NCI-H1694 treated with DMSO at 0.1 percent for 48 hours (cell line): ENCODE data around the gene SLC43A1.
A peak's percentile ranks its signal among the peaks of the same experiment; 100 is the strongest.
"Not testable (repeated sequence)": the region's sequence is repeated elsewhere in the genome, so short reads cannot be mapped to it uniquely, and the experiment has no call there.

Source experiments
- DNase-seq: peaks from one replicate; lab custom pipeline; 2025; lab: John Stamatoyannopoulos, UW

SLC43A1 gene

DNA sequence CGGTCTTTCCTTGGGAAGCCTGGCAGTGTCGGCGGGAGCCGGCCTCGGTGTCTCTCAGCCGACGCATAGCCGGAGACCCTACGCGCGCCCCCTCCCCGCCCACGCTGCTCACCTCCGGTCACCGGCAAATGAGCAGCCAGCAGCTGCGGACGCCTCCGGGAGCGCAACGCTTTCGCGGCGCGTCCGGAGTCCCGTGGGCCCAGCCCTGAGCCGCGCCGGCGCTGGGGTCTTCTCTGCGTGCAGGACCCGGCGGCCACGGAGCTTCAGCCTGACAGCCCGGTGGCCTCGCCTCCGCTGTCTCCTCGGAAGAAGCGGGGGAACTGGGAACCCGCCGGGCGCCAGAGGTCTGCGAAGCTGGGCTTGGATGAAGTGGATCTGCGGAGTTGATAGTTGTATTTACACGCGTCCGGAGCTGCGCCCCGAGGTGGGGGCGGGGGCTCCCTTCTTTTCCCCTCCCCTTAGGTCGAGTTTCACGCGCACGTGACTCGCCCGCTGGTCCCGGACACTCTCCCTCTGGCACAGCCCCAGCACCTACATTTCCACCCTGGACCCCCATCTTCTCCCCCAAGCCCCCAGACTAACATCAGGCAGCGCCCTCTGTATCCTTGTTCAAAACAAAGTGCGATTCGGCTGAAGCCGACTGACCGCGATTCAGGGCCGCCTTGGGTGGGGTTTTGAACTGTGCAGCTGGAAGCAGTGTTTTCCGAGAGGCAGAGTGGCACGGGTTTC is at the start of gene SLC43A1:
TSS of gene SLC43A1 (minus strand) at position 371 of the 729 bp plus-strand sequence. CDS start 1,591 bp downstream, outside the sequence.
- no peak for DNase-seq

DNA sequence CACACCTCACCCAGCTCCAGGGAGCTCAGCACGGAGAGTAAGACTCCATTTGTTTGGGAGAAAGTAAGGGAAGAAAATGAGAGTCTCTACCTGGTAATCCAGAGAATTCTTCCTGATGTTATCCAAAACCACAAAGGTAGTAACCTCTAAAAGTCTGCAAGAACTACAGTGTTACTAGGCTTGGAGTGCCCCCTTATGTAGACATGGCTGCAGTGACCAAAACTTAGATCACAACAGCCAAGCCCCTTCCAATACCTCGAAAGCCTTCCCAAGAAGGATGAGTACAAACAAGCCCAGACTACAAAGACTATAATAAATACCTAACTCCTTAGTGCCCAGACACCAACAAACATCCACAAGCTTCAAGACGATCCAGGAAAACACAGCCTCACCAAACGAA is 47.1 kb upstream of the SLC43A1 start:
- no peak for DNase-seq

DNA sequence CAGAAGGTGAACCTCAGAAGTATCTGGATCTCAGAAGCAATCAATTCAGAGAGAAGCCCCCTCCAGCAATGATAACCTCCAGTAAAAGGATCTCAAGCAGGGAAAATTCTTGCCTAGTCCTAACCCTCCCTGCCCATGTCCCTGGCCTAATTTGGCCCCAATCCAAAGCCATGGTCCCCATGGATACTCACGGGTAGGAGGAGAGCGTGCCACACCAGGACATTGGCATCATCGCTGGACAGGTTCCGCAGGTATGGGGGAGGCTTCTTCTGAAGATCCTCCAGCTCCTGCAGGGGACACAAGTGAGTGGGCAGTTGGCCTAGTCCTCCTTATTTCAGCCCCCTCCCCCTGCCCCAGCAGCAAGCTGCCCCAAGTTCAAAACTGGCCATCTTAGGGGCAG is 44.6 kb upstream of the SLC43A1 start:
- DNase-seq = no peak

GRCh38 chr11:57556041-57556440 is 40.5 kb upstream of the SLC43A1 start:
- DNase-seq = no peak

- DNase-seq = no peak
Measured at GRCh38 chr11:57555393-57555792, 39.9 kb upstream of the SLC43A1 start.

- no peak for DNase-seq
Measured at GRCh38 chr11:57552479-57552878, 37.0 kb upstream of the SLC43A1 start.

GRCh38 chr11:57551941-57552340 is 36.4 kb upstream of the SLC43A1 start:
- DNase-seq = no peak

GRCh38 chr11:57549983-57550382 is 34.5 kb upstream of the SLC43A1 start:
- no peak for DNase-seq

GRCh38 chr11:57547854-57548377 is 32.4 kb upstream of the SLC43A1 start:
- DNase-seq = no peak

DNA sequence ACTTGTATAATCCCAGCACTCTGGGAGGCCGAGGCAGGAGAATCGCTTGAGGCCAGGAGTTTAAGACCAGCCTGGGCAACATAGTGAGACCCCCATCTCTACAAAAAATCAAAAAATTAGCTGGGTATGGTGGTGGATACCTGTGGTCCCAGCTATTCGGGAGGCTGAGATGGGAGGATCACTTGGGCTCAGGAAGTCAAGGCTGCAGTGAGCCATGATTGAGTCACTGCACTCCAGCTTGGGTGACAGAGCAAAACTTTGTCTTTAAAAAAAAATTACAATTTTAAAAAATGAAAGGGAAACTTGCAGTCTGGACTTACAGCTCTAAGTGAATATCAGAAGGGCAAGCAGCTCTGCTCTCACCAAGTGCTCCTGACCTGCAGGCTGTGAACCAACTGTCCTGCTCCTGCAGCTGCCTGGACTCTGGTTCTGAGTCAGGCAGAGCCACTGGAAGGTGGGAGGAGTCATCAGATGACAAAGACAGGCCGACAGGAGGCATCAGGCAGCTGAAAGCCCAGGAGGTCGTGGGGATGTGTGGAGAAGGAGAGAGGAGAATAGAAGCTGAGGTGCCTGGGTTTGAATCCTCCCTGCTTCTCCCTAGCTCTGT is 31.5 kb upstream of the SLC43A1 start:
- no peak for DNase-seq

DNA sequence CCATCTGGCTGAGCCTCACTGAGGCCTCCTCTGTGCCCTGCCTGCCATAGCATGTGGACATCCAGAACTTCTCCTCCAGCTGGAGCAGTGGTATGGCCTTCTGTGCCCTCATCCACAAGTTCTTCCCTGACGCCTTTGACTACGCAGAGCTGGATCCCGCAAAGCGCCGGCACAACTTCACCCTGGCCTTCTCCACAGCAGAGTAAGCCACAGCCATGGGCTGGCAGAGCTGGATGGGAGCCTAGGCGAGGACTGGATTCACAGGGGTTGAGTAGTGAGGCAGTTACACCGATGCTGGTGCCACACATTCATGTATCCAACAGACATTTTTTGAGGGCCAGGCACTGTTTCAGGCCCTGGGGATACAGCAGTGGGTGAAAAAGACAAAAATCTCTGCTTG is 30.9 kb upstream of the SLC43A1 start:
- DNase-seq = no peak

DNA sequence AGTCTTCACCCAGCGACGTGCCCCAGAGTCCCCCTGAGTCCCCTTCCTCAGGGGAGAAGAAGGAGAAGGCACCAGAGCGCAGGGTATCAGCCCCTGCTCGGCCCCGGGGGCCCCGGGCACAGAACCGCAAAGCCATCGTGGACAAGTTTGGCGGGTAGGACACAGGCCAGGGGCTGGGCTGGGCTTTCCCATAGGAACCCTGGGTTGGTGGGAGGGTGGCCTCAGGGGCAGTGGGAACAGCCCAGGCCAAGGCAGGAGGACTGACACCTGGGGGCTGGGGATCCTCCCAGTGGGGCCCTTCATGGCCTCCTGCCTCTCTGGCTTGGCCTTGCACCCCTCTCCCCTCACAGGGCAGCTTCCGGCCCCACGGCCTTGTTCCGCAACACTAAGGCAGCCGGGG is 30.4 kb upstream of the SLC43A1 start:
- no peak for DNase-seq

- DNase-seq = no peak
Measured at GRCh38 chr11:57544566-57544965, 29.1 kb upstream of the SLC43A1 start.

GRCh38 chr11:57543593-57543992 is 28.1 kb upstream of the SLC43A1 start:
- no peak for DNase-seq

DNA sequence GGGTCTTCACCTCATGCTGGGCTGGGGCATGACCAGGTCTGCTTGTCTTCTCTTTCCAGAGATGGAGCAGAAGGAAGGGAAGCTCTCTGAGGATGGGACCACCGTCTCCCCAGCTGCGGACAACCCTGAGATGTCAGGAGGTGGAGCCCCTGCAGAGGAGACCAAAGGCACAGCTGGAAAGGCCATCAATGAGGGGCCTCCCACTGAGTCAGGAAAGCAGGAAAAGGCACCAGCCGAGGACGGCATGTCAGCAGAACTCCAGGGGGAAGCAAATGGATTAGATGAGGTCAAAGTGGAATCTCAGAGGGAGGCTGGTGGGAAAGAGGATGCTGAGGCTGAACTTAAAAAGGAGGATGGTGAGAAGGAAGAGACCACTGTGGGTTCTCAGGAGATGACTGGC is 27.1 kb upstream of the SLC43A1 start:
- no peak for DNase-seq

DNA sequence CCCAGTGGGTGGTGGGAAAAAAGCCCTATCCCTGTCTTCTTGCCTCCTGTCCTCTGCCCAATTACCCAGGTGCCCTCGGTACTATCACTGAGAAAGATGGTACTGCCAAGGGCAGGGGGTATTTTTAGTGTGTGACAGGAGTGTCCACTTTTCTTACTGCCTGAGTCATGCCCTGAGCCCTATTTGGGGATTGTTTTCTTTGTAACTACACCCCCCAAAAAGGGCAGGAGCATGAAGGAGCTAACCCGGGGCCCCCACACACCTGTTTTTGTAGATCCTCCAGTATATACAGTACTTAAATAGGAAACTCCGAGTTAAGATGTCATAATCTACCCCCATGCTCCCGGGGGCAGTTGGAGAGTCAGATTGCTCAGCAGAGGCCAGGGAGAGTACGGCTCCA is 25.7 kb upstream of the SLC43A1 start:
- no peak for DNase-seq

GRCh38 chr11:57539342-57539741 is 23.8 kb upstream of the SLC43A1 start:
- no peak for DNase-seq

DNA sequence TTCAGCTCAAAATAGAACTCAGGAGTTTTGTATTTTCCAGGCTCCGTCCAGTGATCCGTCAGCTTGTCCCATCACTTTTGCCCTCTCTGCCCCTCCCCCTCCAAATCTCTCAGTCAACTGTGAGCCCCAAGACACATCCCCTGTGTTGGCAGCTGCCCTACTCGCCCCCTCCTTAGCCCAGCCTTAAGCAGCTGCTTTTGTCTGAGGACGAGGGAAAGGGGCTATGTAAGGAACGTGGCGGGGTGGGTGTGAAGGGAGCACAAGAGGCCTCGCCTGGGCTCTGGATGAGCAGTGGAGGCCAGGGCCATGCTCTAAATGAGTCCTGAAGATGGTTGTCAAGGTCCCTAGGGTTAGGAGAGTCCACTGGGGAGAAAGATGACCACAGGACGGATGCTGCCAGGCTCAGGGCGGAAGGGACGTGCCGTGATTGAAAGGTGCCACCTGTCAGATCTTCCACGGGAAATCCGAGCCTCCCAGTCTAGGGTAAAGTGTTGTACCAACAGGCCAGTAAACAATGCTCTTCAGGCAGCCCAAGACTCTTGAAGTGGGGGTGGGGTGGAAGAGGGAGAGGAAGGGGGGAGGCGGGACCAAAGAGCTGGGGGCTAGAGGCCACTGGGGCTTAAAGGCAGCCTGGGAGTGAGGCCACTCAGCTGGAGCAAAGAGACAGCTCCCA is 21.6 kb upstream of the SLC43A1 start, which contains the start of gene SMTNL1:
TSS of gene SMTNL1 (plus strand) at position 649 of the 673 bp plus-strand sequence. CDS start 5,048 bp downstream, outside the sequence.
- DNase-seq = no peak

GRCh38 chr11:57534449-57534848 is 18.9 kb upstream of the SLC43A1 start:
- DNase-seq = not testable (repeated sequence)

GRCh38 chr11:57530596-57531507 is 15.3 kb upstream of the SLC43A1 start, which contains the start of gene TIMM10:
TIMM10 (minus strand) TSS chr11:57530754; CDS start chr11:57530189, 565 bp downstream.
- DNase-seq = peak; percentile 96

GRCh38 chr11:57530215-57530595 is 14.7 kb upstream of the SLC43A1 start:
- DNase-seq = no peak

DNA sequence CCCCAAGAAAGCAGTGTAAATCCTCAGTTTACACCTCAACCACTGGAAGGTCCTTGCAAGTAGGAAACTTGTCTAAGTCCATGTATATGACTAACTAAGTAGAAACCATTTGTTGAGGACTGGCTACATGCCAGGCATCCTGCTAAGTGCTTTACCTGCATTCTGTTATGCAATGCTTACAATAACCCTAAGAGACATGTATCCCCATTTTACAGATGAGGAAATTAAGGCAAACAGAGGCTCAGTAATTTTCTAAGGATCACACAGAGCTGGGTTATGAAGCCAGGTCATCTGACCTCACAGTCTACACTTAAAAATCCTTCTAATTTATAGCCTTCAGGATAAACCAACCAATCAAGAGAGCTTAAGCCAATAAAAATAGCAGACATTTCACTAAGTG is 13.5 kb upstream of the SLC43A1 start:
- no peak for DNase-seq
